HUES6 (cell line): ENCODE measurements around the gene CARMIL1.
A peak's percentile ranks its signal among the peaks of the same experiment; 100 is the strongest.

Experiments used
- H3K27ac ChIP-seq: 2 replicates; pipeline ENCODE4 v1.7.0; 2013; ENCODE audit warnings: low read depth, mild to moderate bottlenecking, low read length, inconsistent platforms
- H3K27me3 ChIP-seq: 2 replicates; pipeline ENCODE4 v1.6.1; 2013; ENCODE audit warnings: low read length; ENCODE audit not compliant: control insufficient read depth, insufficient read depth
- H3K36me3 ChIP-seq: 2 replicates; pipeline ENCODE4 v1.6.1; 2013; ENCODE audit warnings: low read length; ENCODE audit not compliant: control insufficient read depth, insufficient read depth
- H3K4me1 ChIP-seq: 2 replicates; pipeline ENCODE4 v1.6.1; 2013; ENCODE audit warnings: low read length; ENCODE audit not compliant: control insufficient read depth, insufficient read depth
- H3K4me3 ChIP-seq: 2 replicates; pipeline ENCODE4 v1.5.1; 2013; ENCODE audit warnings: low read depth, low read length
- H3K9ac ChIP-seq: one replicate; pipeline ENCODE4 v1.6.1; 2013; ENCODE audit warnings: mild to moderate bottlenecking, low read length
- H3K9me3 ChIP-seq: 2 replicates; pipeline ENCODE4 v1.6.1; 2013; ENCODE audit warnings: low read depth, low read length; ENCODE audit not compliant: control insufficient read depth, insufficient read depth

The CARMIL1 gene

GRCh38 chr6:25457516-25457915, 178.3 kb downstream of the CARMIL1 start:
- peaks cover 16% of the 10 kb centered on the region for H3K4me1 ChIP-seq
- no peaks in the 10 kb centered on the region for H3K9me3 ChIP-seq
- no peak overlapping the region for H3K4me3 ChIP-seq

GRCh38 chr6:25458485-25458884, 179.3 kb downstream of the CARMIL1 start:
- Histone ChIP-seq H3K27me3 (no peaks in the 10 kb centered on the region), H3K36me3 (no peaks in the 10 kb centered on the region), H3K4me1 (peaks cover 25% of the 10 kb centered on the region), H3K27ac (no peak overlapping the region), H3K4me3 (no peak overlapping the region), H3K9me3 (no peaks in the 10 kb centered on the region), H3K9ac (no peak overlapping the region)

More at GRCh38 chr6:25457516-25457915, 178.3 kb downstream of the CARMIL1 start:
- Histone ChIP-seq H3K9ac (no peak overlapping the region), H3K27ac (no peak overlapping the region), H3K36me3 (no peaks in the 10 kb centered on the region), H3K27me3 (no peaks in the 10 kb centered on the region)

DNA sequence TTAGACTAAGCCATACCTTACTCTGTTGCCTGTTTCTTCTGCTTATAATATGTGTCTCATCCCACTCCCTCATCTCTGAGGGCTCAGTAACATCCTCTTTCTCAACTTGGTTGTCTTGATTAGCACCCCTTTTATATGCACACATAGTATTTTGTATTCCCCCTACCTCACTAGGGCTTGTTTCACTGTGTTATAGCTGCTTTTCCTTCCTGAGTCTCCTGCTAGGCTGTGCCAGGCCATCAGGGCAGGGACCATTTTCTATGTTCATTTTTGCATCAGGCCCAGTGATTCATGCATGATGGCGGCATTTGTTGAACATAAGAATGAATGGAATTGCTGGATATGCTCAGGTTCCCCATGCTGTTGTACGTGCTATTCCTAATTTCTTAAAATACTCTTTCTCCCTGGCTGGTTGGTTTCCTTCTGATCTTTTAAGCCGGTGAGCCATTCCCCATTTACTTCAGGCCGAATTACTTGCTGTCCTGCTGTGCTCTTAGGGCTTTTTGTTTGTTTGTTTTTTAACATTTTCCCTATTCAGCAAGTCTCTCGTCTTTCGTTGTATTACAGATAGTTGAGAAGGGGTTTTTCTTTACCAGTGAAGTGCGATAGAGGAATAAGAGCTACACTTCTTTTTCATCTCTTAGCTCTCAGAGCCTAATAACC, 183.2 kb downstream of the CARMIL1 start:
- Histone ChIP-seq H3K27me3 (no peaks in the 10 kb centered on the region), H3K9me3 (no peaks in the 10 kb centered on the region), H3K4me3 (peak overlapping the region; percentile 15; the same call in 1 of the 2 replicates), H3K36me3 (no peaks in the 10 kb centered on the region), H3K9ac (no peak overlapping the region), H3K4me1 (peaks cover 35% of the 10 kb centered on the region), H3K27ac (no peak overlapping the region)

DNA sequence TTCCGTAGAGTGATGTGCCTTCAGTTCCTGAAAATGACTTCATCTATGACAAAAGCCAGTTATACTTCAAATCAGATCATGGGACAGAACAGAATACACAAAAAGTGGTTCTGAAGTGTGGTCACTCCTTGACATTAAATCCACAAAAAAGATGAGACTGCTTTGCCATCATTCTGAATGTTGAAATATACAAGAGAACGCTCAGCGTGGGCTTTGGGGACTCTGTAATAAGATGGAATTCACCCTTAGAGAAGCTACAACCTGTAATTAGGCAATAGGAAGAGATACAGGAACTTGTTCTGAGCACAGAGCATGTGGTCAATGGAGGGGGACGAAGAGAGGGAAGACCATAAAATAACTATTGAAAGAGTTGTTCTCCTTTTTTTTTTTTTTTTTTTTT, 184.3 kb downstream of the CARMIL1 start:
- Histone ChIP-seq H3K9me3 (no peaks in the 10 kb centered on the region), H3K4me3 (no peak overlapping the region), H3K27ac (no peak overlapping the region)

GRCh38 chr6:25464225-25464624, 185.1 kb downstream of the CARMIL1 start:
- H3K4me3 ChIP-seq = no peak overlapping the region
- peaks cover 35% of the 10 kb centered on the region for H3K4me1 ChIP-seq
- no peak overlapping the region for H3K9ac ChIP-seq
- no peaks in the 10 kb centered on the region for H3K9me3 ChIP-seq
- H3K27me3 ChIP-seq = no peaks in the 10 kb centered on the region
- no peaks in the 10 kb centered on the region for H3K36me3 ChIP-seq
- H3K27ac ChIP-seq = no peak overlapping the region

More for the DNA sequence above, 184.3 kb downstream of the CARMIL1 start:
- Histone ChIP-seq H3K9ac (no peak overlapping the region), H3K27me3 (no peaks in the 10 kb centered on the region), H3K4me1 (peaks cover 35% of the 10 kb centered on the region), H3K36me3 (no peaks in the 10 kb centered on the region)

GRCh38 chr6:25465941-25466340, 186.8 kb downstream of the CARMIL1 start:
- Histone ChIP-seq H3K27ac (no peak overlapping the region), H3K36me3 (no peaks in the 10 kb centered on the region), H3K27me3 (no peaks in the 10 kb centered on the region), H3K4me1 (peaks cover 34% of the 10 kb centered on the region), H3K4me3 (no peak overlapping the region), H3K9ac (no peak overlapping the region), H3K9me3 (no peaks in the 10 kb centered on the region)

GRCh38 chr6:25468881-25469280, 189.7 kb downstream of the CARMIL1 start:
- Histone ChIP-seq H3K36me3 (peaks cover 9% of the 10 kb centered on the region; the same call in 1 of the 2 replicates), H3K27ac (no peak overlapping the region), H3K4me1 (peaks cover 9% of the 10 kb centered on the region), H3K27me3 (no peaks in the 10 kb centered on the region), H3K4me3 (no peak overlapping the region), H3K9me3 (no peaks in the 10 kb centered on the region), H3K9ac (no peak overlapping the region)

DNA sequence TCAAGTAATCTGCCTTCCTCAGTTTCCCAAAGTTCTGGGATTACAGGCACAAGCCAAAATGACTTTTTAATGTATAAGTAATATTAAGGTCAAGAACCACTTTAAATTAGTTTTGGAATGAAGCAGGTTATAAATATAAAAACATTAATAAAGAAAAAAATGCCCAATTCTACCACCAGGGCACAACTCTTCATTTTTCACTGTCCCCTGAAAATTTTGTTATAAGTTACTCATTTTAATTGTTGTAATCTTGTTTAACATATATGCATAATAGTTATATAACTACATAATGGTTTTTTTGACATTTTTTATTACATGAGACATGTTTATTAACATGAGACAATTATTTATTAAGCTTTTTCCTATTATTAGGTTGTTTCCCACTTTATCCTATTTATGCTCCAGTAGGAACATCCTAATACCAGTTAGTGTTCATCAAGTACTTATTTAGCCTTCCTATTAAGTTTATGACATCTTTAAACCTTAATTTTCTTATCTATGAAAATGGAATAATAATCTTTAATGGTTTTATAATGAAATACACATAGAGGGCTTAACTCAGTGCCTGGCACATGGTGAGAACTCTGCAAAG, 190.7 kb downstream of the CARMIL1 start:
- Histone ChIP-seq H3K27me3 (no peaks in the 10 kb centered on the region), H3K27ac (no peak overlapping the region), H3K4me1 (no peaks in the 10 kb centered on the region), H3K9me3 (no peaks in the 10 kb centered on the region), H3K4me3 (no peak overlapping the region), H3K36me3 (peaks cover 9% of the 10 kb centered on the region; the same call in 1 of the 2 replicates), H3K9ac (no peak overlapping the region)

GRCh38 chr6:25472306-25472705, 193.1 kb downstream of the CARMIL1 start:
- H3K36me3 ChIP-seq = peaks cover 12% of the 10 kb centered on the region; the same call in 1 of the 2 replicates
- H3K9ac ChIP-seq = no peak overlapping the region
- H3K4me1 ChIP-seq = no peaks in the 10 kb centered on the region
- no peaks in the 10 kb centered on the region for H3K9me3 ChIP-seq
- no peak overlapping the region for H3K27ac ChIP-seq
- no peaks in the 10 kb centered on the region for H3K27me3 ChIP-seq
- no peak overlapping the region for H3K4me3 ChIP-seq

DNA sequence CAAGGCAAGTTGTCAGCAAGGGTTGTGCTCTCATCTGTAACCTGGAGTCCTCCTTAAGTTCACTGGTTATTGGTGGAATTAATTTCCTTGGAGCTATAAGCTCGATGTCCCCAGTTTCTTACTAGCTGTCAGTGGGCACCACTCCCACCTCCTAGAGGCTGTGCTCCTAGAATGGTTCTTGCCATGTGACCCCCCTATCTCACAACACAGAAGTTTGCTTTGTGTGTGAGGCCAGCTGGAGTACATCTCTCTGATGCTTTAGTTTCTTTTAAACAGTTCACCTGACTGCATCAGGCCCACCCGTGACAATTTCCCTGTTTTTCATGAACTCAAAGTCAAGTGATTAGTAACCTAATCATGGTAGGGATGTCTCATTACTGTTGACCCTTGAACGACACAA, 193.7 kb downstream of the CARMIL1 start:
- H3K4me3 ChIP-seq = no peak overlapping the region
- peaks cover 12% of the 10 kb centered on the region; the same call in 1 of the 2 replicates for H3K36me3 ChIP-seq
- no peaks in the 10 kb centered on the region for H3K27me3 ChIP-seq
- no peak overlapping the region for H3K9ac ChIP-seq
- no peaks in the 10 kb centered on the region for H3K9me3 ChIP-seq
- H3K4me1 ChIP-seq = no peaks in the 10 kb centered on the region
- H3K27ac ChIP-seq = no peak overlapping the region

DNA sequence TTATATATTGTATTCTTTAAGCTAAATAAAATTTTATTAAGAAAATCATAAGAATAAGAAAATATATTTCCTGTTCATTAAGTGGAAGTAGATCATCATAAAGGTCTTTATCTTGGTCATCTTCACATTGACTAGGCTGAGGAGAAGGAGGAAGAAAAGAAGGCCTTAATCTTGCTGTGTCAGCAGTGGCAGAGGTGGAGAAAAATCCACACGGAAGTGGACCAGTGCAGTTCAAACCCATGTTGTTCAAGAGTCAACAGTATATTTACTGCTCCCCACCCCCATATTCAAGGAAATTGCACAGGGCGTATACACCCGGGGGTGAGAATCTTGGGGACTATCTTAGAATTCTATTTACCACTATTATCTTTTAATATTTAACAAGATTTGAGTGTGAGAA, 194.3 kb downstream of the CARMIL1 start:
- Histone ChIP-seq H3K27me3 (no peaks in the 10 kb centered on the region), H3K4me3 (no peak overlapping the region), H3K9me3 (no peaks in the 10 kb centered on the region), H3K9ac (no peak overlapping the region), H3K27ac (no peak overlapping the region), H3K4me1 (no peaks in the 10 kb centered on the region), H3K36me3 (peaks cover 12% of the 10 kb centered on the region; the same call in 1 of the 2 replicates)
